Activated CD4-positive, alpha-beta T cell treated with anti-CD3 and anti-CD28 coated beads for 36 hours (primary cell): ENCODE measurements around the gene PPP2R3B. TPM values are rescaled to one million over a fixed set of nuclear protein-coding genes. Genes with fewer than 3 reads are reported as not detected.

Experiments used
- ATAC-seq: fragments of 200-7000 bp; cut with Tn5 transposase; one replicate; pipeline ENCODE4 v1.10.0; 2021; ENCODE audit warnings: mild to moderate bottlenecking, moderate library complexity
- CTCF ChIA-PET: fragments of 350-600 bp; sonication (Branson Sonifier 250); formaldehyde crosslinking; loops from one replicate; lab custom pipeline; 2021; ENCODE audit warnings: antibody characterized with exemption; lab: Charles Lee
- POLR2A ChIA-PET: fragments of 350-600 bp; sonication (Branson Sonifier 250); formaldehyde crosslinking; loops from one replicate; lab custom pipeline; 2021; ENCODE audit warnings: antibody characterized with exemption, inconsistent platforms; lab: Charles Lee
- DNase-seq: peaks from one replicate; pipeline ENCODE4 v3.0.0-alpha.2; 2020
- H3K27ac Mint-ChIP-seq: one replicate; pipeline ENCODE4 v1.8.0; 2021; ENCODE audit warnings: mixed read lengths
- H3K27me3 Mint-ChIP-seq: one replicate; pipeline ENCODE4 v1.8.0; 2021; ENCODE audit warnings: mixed read lengths
- H3K36me3 Mint-ChIP-seq: one replicate; pipeline ENCODE4 v1.8.0; 2021; ENCODE audit warnings: low read depth, mixed read lengths
- H3K4me1 Mint-ChIP-seq: one replicate; pipeline ENCODE4 v1.8.0; 2021; ENCODE audit warnings: mixed read lengths
- H3K4me3 Mint-ChIP-seq: one replicate; pipeline ENCODE4 v1.8.0; 2021; ENCODE audit warnings: mild to moderate bottlenecking, moderate library complexity, mixed read lengths
- H3K9me3 Mint-ChIP-seq: one replicate; pipeline ENCODE4 v1.8.0; 2021; ENCODE audit warnings: low read depth, mixed read lengths
- intact Hi-C, 2 experiments: fragments of 100-400 bp; cut with DNase I in 1 of 2; cut with micrococcal nuclease in 1 of 2; formaldehyde crosslinking; loops; one replicate each; pipeline versions ENCODE4 v1.14.2 to v1.15.1; 2022 to 2024; cut with DNase I, micrococcal nuclease
- total RNA-seq, 2 experiments: library from RNA; stranded (reverse); gene quantifications; one replicate each; pipeline ENCODE4 v1.2.3, GENCODE V29; 2021

PPP2R3B gene
- total RNA-seq, 2 experiments from 2014 or later = 23.3 to 26.8 TPM

GRCh38 chrX:336227-336626 is 50.5 kb downstream of the PPP2R3B start:
- Mint-ChIP-seq H3K4me1 (peaks cover 4% of the 10 kb centered on the region), H3K27ac (no peak overlapping the region), H3K9me3 (no peaks in the 10 kb centered on the region), H3K36me3 (peaks cover 18% of the 10 kb centered on the region), H3K4me3 (no peak overlapping the region), H3K27me3 (no peaks in the 10 kb centered on the region)
- intact Hi-C loops = no loop called here
- ATAC-seq (no peak), DNase-seq (no peak)
- ChIA-PET POLR2A (no interaction called here), CTCF (no interaction called here)

GRCh38 chrX:335758-336155 is 51.0 kb downstream of the PPP2R3B start:
- no peak for DNase-seq
- Mint-ChIP-seq H3K27me3 (no peaks in the 10 kb centered on the region), H3K27ac (no peak overlapping the region), H3K4me3 (no peak overlapping the region), H3K9me3 (no peaks in the 10 kb centered on the region), H3K4me1 (peaks cover 4% of the 10 kb centered on the region), H3K36me3 (peaks cover 18% of the 10 kb centered on the region)
- intact Hi-C loops = no loop called here
- POLR2A ChIA-PET = no interaction called here
- CTCF ChIA-PET = no interaction called here
- ATAC-seq = no peak

GRCh38 chrX:334971-335757 is 51.5 kb downstream of the PPP2R3B start:
- Mint-ChIP-seq H3K27me3 (no peaks in the 10 kb centered on the region), H3K27ac (no peak overlapping the region), H3K9me3 (no peaks in the 10 kb centered on the region), H3K4me3 (no peak overlapping the region), H3K36me3 (peaks cover 18% of the 10 kb centered on the region), H3K4me1 (peaks cover 4% of the 10 kb centered on the region)
- DNase-seq = no peak
- ChIA-PET POLR2A (no interaction called here), CTCF (no interaction called here)
- no peak for ATAC-seq
- intact Hi-C loops = no loop called here

- Mint-ChIP-seq H3K9me3 (no peaks in the 10 kb centered on the region), H3K36me3 (peaks cover 18% of the 10 kb centered on the region), H3K27ac (no peak overlapping the region), H3K4me1 (peaks cover 4% of the 10 kb centered on the region), H3K27me3 (no peaks in the 10 kb centered on the region), H3K4me3 (no peak overlapping the region)
- ATAC-seq (no peak), DNase-seq (no peak)
- ChIA-PET CTCF (no interaction called here), POLR2A (no interaction called here)
- intact Hi-C loops = no loop called here
These were observed 52.3 kb downstream of the PPP2R3B start for GRCh38 chrX:334331-334891.

GRCh38 chrX:333611-334311 is 52.9 kb downstream of the PPP2R3B start:
- CTCF ChIA-PET = no interaction called here
- intact Hi-C loops = no loop called here
- POLR2A ChIA-PET = no interaction called here
- ATAC-seq (no peak), DNase-seq (no peak)
- H3K27ac Mint-ChIP-seq = no peak overlapping the region
- peaks cover 15% of the 10 kb centered on the region for H3K36me3 Mint-ChIP-seq
- no peaks in the 10 kb centered on the region for H3K9me3 Mint-ChIP-seq
- H3K4me3 Mint-ChIP-seq = no peak overlapping the region
- peaks cover 4% of the 10 kb centered on the region for H3K4me1 Mint-ChIP-seq
- H3K27me3 Mint-ChIP-seq = no peaks in the 10 kb centered on the region

- intact Hi-C loops = no loop called here
- ATAC-seq = no peak
- Mint-ChIP-seq H3K36me3 (peaks cover 12% of the 10 kb centered on the region), H3K27ac (no peak overlapping the region), H3K4me1 (peaks cover 4% of the 10 kb centered on the region), H3K27me3 (no peaks in the 10 kb centered on the region), H3K9me3 (no peaks in the 10 kb centered on the region), H3K4me3 (no peak overlapping the region)
- CTCF ChIA-PET = no interaction called here
- POLR2A ChIA-PET = no interaction called here
- no peak for DNase-seq
These were observed 53.6 kb downstream of the PPP2R3B start for GRCh38 chrX:332916-333610.

- Mint-ChIP-seq H3K36me3 (peaks cover 10% of the 10 kb centered on the region), H3K27me3 (no peaks in the 10 kb centered on the region), H3K9me3 (no peaks in the 10 kb centered on the region), H3K4me1 (peaks cover 4% of the 10 kb centered on the region), H3K27ac (no peak overlapping the region), H3K4me3 (no peak overlapping the region)
- POLR2A ChIA-PET = no interaction called here
- intact Hi-C loops = no loop called here
- no peak for DNase-seq
- CTCF ChIA-PET = no interaction called here
- ATAC-seq = no peak
These were observed 54.2 kb downstream of the PPP2R3B start for GRCh38 chrX:332496-332860.

GRCh38 chrX:331825-332495 is 54.7 kb downstream of the PPP2R3B start:
- H3K4me3 Mint-ChIP-seq = no peak overlapping the region
- DNase-seq (no peak), ATAC-seq (peak; percentile 11)
- H3K9me3 Mint-ChIP-seq = no peaks in the 10 kb centered on the region
- H3K27me3 Mint-ChIP-seq = no peaks in the 10 kb centered on the region
- peaks cover 4% of the 10 kb centered on the region for H3K4me1 Mint-ChIP-seq
- intact Hi-C loops = no loop called here
- CTCF ChIA-PET = no interaction called here
- H3K36me3 Mint-ChIP-seq = peaks cover 7% of the 10 kb centered on the region
- POLR2A ChIA-PET = no interaction called here
- H3K27ac Mint-ChIP-seq = no peak overlapping the region

GRCh38 chrX:331151-331824 is 55.4 kb downstream of the PPP2R3B start:
- no peak for DNase-seq
- Mint-ChIP-seq H3K4me1 (peaks cover 4% of the 10 kb centered on the region), H3K9me3 (no peaks in the 10 kb centered on the region), H3K4me3 (no peak overlapping the region), H3K27ac (no peak overlapping the region), H3K27me3 (no peaks in the 10 kb centered on the region), H3K36me3 (peaks cover 3% of the 10 kb centered on the region)
- intact Hi-C loops = no loop called here
- ChIA-PET CTCF (no interaction called here), POLR2A (no interaction called here)
- ATAC-seq = peak; percentile 60

GRCh38 chrX:330726-331150 is 56.0 kb downstream of the PPP2R3B start:
- no peaks in the 10 kb centered on the region for H3K36me3 Mint-ChIP-seq

More at GRCh38 chrX:330726-331150, 56.0 kb downstream of the PPP2R3B start:
- CTCF ChIA-PET = no interaction called here
- intact Hi-C loops = no loop called here
- Mint-ChIP-seq H3K27me3 (no peaks in the 10 kb centered on the region), H3K9me3 (no peaks in the 10 kb centered on the region), H3K4me3 (no peak overlapping the region), H3K4me1 (peaks cover 4% of the 10 kb centered on the region), H3K27ac (no peak overlapping the region)
- POLR2A ChIA-PET = no interaction called here
- ATAC-seq (peak; percentile 17), DNase-seq (no peak)
